GM18520 (cell line): ENCODE results near the gene R3HCC1L.

ENCODE experiments used
- ATAC-seq: cut with Tn5 transposase; IDR thresholded peaks from one replicate; pipeline ENCODE4 v1.9.1; 2021; ENCODE audit not compliant: unreplicated experiment

The R3HCC1L gene

DNA sequence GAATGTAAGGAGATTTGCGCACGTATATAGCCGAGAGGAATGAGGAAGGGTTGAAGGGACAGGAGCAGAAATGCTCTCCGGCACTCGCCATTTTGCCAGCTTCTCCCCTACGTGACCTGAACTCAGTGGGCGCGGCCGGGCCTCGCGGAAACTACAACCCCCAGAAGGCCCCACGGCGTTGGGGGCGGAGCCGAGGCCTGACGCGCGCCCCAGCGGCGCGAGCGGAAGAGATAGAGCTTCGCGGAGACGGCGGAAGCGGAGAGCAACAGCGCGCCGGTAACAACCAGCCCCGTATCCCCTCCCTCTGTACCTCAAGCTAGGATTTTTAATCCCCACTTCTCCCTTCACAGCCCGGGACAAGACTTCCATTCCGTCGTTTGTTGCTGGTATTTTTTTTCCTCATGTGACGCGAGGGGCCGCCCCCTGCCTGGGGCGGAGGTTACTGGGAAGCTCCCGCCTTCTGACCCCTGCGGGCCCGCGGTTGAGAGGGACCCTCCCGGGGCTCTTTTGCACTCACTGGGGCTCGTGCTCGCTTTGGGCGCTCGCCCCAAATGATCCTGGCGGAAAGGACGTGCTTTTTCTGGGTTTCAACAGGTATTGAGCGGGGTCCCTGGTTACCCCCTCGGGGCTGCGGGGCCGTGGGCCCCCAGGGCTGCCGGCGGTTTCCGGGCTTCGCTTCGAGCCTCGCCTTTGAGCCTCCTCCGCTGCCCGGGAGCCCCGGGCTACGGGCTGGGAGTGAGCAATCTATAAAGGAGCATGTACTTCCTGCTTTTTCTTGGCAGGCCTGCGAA, at the start of gene R3HCC1L:
R3HCC1L (plus strand) TSS at position 227 of the 791 bp plus-strand sequence. CDS start 73,458 bp downstream, outside the sequence.
- peak; percentile 76 for ATAC-seq

DNA sequence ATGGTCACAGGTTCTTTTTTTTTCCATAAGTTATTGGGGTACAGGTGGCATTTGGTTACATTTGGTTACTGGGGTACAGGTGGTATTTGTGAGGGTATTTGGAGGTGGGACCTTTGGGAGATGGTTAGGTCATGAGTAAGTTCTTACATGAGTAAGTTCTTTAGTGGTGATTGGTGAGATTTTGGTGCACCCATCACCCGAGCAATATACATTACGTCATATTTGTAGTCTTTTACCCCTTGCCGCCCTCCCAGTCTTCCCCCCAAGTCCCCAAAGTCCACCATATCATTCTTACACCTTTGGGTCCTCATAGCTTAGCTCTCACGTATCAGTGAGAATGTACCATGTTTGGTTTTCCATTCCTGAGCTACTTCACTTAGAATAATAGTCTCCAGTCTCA, 49.2 kb upstream of the R3HCC1L start:
- no peak for ATAC-seq

DNA sequence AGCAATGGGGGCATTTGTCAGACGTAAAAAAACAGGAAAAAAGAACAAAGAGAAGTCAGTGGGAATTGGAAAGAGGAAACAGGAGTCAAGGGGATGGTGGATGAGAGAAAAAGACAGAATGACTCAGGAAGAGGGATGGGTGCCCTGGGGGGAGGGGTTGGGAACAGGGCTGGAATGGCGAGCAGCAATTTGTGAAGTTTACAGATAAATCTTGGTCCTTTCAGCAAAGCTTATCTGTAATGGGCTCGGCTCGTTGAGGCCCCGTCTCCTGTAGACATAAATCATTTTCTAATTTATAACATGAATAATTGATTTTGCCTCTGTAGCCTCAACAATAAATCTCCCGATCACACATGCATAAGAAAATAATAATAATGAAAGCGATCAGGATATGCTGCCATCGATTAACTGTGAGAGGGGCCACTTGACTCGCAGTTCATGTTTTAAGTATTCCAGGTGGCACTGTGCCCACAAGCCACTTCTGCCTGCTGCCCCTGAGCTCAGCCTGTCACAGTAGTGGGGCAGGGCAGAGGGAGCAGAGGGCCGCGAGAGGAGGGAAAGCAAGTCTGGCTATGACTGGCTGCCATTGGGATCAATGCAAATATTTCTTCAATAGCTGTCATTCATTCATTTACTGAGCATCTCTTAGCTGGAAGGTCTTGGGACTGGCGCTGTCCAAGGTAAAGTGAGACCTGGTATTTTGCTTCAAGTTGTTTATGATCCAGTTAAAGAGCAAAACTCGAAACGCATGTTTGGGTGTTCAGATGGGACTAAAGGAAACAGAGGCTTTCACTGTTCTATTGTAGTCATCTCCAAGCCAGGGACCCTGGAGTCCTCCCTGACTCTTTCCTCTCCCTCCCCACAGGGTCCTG, 47.4 kb upstream of the R3HCC1L start:
- no peak for ATAC-seq

DNA sequence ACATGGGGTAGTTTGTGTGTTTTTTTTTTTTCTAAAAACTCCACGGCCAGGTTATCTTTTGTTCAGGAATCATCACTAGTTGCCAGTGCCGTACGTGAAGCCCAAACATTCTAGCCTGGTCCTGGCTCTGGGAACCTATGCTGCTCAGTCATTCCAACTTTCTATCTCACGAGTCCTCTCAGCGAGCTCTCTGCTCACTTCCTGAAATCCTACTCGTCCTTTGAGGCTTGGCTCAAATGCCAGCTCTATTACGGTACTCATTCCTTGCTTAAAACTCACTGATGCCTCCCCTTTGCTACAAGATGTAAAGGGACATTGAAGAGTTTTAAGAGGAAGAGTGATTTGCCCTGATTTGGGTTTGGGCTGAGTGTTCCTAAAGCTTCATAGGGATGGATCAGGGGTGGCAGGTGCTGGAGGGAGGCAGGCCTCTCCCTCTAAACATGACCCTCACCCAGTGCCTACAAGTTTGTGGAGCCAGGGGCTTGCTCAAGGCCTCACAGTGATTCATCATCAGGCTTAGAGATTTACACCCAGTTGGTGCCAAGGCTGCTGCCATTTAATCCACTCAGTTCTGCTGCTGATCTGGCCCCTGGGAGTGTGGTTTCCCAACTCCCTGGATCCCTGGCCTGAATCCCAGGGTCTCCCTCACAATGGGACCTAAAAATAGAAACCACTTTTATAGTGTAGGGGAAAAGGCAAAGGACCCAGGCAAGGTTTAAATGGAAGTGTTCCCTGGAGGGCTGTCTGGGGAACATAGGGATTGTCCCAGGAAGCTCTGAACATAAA, 46.1 kb upstream of the R3HCC1L start:
- ATAC-seq = no peak

DNA sequence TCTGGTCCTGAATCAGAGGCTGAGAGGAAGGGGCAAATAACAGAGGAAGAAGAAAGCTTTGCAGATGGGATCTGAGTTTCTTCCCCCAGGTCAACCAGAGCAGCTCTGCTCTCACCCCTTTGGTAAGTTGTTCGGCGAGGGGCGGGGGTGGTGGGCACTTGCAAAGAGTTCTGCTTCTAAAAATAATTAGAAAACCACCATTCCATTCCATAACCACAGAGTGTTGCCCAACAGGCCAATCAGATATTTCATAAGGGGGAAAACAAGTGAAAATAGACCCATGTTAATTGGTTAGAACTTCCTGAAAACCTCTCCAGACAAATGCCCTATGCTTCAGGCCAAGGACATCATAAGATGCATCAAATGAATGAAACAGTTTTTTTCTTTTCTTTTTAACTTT, 43.6 kb upstream of the R3HCC1L start:
- ATAC-seq = no peak

DNA sequence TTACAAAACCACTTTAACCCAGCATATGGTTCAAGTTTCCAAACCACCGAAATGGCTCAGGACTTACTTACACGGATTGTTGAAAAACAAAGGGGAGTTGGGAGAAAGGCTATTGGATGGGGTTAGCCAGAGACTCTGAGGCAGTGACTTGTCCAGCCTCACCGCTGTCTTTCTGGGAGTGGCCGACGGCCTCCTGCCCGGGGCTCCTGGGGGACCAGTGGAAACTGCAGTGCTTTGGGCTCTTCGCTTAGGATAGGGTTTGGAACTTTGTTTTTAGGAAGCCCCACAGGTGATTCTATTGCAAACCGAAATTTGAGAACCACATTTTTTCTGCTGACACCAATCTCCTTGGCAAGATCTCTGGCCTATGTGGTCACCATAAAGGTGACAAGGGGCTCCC, 38.1 kb upstream of the R3HCC1L start:
- no peak for ATAC-seq

DNA sequence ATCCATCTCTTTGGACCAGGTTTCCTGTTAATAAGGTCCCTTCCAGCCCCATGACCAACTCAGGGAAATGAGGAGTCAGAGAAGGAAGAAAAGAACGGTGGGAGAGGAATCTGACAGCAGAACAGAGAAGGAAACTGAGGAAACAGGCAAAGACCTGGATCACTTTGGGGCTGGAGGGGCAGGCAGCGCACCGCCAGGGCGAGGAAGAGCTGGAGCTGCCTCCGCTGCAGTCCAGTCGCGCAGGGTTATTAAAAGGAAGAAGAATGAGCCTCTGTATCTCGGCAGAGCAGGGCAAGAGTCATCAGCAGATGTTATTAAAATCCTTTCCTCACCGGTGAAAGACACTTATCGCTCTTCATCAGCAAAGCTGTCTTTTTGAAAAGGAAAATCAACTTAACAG, 37.7 kb upstream of the R3HCC1L start:
- no peak for ATAC-seq

DNA sequence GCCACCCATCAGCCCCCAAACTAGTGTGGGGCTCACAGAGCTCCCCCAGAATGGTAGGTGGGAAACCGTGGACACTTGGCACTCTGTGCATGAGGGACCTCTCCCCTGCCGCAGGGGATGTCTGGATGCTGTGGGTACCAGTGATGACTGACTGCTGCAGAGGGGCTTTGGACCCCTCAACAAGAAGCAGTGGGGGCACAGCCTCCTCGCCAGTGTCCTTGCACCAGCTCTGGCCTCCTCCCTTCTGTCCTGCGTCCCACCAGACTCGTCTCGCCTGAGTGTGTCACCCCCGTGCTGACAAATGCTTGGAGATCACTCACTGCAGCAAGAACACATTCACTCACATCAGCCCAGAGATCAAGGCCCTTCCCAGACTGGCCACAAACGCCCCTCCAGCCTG, 37.3 kb upstream of the R3HCC1L start:
- ATAC-seq = no peak

DNA sequence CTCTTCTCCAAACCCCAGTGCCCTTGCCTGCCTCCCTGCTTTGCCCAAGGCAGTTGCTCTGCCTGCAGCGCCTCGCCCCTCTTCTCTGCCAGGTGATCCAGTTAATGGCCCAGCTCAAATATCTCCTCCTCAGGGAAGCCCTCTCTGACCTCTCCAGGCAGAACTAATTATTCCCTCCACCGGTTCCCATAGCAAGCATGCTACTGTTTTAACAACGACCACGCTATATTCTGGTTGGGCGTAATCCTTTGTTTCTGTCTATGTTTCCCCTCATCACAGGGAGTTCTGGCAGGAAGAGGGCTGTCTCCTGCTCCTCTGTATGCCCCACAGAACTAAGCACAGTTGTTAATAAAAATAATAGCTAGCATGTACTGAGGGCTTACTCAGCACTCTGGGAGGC, 36.8 kb upstream of the R3HCC1L start:
- no peak for ATAC-seq

DNA sequence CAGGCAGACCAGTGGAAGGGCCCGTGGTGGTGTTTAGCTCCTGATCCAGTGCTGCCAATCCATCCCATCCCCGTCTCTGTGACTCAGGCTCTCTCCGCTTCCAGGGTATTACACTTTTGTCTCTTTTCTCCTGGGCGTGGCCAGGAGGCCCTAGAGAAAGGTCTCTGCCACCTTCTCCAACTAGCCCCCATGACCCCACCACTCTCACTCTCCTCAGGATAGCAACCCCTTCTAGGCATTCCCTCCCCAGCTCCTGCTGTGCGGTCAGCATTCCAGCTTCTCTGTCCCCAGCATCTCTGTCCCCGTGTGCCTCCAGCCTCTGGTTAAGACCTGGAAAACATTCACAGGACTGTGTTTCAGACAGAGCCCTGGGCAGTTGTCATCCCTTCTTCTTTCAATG, 36.2 kb upstream of the R3HCC1L start:
- no peak for ATAC-seq

DNA sequence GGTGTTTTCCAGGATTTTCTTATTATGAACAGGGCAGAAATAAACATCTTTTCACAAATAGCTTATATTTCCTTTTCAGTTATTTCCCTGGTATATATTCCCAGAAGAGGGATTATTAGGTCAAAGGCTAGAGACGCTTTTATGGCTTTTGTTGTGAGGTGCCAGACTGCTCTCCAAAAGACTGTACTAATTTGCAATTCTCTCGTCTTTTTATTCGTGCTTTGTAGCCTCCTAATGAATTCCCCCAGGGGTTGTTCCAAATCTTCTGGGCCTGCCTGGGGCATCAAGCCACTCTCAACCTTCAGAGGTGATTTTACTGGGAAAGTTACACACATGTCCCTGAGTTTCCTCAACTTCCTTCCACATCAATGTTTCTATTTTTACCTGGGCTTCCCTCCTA, 34.0 kb upstream of the R3HCC1L start:
- no peak for ATAC-seq

DNA sequence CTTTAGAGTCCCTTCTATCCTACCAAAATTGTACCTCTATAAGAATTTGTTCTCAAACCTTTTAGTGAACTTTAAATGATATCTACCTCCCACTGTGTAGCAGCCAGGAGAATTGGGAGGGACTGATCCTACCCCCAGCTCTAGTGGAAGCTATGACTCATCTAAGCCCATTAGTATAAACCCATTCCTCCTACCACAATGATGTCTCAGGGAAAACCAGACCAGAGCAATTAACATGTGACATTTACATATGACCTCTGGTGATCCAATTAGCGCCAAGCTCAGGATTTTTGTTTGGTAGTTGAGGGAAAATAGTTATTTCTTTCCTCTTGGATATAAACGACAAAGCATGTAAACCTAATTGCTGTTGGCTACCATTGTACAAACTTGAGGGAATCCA, 33.1 kb upstream of the R3HCC1L start:
- ATAC-seq = no peak

DNA sequence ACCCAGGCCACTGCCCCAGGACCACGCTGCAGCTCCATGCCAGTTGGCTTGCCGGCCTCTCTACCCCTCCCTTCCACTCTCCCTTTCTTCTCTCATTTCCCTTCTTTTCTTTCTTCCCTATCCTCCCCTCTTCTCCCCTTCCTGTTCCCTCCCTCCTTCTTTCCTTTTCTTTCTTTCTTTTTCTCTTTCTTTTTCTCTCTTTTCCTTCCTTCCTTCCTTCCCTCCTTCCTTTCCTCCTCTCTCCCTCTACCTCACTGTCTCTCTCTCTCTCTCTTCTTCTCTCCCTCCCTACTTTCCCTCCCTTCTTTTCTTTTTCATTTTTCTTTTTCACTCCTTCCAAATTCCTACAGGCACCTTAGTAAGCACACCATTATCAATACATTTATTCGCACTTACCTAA, 30.3 kb upstream of the R3HCC1L start:
- no peak for ATAC-seq

DNA sequence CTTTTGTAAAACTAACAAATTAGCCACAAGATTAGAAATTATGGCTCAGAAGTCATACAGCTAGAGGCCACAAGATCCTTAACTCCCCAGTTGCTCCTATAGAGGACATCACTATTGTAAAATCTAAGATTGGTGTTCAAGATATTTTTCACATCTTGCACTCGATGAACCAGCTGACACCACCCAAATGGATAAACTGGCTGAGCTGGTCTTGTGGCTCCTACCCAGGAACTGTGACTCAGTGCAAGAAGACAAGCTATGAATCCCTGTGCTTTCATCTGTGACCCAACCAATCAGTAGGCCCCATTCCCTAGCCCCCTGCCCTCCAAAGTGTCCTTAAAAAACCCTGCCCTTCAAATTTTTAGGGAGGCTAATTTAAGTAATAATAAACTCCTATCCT, 27.9 kb upstream of the R3HCC1L start:
- ATAC-seq = no peak

DNA sequence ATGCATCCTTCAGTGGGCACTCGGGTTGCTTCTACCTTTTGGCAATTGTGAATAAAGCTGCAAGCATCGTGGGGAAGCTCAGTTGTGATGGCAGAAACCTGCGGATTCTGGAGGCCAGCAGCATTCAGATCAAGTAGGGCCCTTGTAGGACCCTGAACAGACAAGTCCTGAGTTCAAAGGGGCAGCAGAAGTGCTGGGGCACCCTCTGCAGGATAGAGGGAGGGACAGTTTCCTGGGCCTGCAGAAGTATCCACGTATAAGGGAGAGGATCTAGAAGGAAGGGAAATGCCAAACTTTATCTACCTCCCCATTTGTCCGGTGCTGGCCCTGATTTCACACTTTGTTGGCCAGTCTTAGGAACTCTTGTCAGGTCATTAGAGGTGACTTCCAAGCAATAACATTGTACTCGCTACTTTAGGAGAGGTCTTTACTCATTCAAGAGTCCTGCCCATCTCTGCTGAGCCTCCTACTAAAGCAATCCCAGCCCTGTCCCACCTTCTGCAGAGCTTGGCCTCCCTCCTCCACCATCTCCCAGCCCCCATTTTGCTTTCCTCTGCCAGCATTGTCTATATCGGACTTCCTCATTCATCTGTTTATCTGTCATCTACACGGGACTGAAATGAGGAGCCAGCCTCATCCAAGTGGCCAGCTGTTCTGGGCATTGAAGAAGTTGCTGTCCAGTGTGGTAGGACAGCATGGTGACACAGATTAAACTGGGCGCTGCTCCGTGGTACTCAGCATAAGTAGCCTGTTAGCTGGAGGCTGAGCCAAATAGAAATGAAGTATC, 26.6 kb upstream of the R3HCC1L start:
- ATAC-seq = no peak

DNA sequence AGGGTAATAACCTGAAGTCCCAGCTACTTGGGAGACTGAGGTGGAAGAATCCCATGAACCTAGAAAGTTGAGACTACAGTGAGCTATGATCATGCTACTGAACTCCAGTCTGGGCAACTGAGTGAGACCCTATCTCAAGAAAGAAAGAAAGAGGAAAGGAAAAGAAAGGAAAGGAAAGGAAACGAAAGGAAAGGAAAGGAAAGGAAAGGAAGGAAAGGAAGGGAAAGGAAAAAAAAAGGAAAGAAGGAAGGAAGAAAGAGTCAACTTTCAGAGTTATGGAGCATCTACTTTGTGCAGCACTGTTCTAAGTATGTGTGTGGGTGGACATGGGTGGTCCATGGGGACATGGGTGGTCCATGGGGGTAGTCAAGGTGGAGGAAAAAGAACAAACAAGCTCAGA, 24.1 kb upstream of the R3HCC1L start:
- no peak for ATAC-seq

DNA sequence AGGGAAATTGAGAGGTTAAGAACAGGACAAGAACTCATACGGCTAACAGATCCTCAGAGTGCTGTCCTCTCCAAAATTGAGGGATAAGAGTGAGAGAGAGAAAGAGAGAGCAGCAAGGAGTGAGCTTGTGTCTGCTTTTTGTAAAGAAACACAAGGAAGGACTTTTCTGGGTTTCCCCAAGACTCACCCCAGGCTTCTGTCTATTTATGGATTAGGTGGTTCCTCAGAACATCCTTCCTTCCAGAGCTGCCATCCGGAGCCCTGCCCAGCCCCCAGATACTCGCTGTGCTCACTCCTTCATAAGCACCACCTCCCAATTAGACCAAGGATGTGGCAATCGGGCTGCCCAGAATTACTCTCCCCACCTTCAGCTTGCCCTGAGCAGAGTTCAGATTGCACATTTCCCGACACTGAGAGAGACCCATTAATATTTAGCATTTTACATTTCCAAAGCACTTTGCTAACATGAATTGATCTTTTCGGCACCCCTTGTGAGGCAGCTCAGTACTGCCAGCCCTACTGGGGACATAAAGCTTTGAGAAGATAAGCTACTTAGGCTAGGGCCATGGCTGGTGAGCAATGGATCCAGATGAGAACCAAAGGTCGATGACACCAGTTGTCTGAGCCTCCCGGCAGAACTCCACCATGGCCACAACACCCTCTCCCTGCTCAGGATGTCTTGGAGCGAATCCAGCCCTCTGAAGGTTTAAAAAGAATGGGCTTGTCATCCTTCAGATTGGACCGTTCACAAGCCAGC, 19.2 kb upstream of the R3HCC1L start:
- ATAC-seq = no peak

DNA sequence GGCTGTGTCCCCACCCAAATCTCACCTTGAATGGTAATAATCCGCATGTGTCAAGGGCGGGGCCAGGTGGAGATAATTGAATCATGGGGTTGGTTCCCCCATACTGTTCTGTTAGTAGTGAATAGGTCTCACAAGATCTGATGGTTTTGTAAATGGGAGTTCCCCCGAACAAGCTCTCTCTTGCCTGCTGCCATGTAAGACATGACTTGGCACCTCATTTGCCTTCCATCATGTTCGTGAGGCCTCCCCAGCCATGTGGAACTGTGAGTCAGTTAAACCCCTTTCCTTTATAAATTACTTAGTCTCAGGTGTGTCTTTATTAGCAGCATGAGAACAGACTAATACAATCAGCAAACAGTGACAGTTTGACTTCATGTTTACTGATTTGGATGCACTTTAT, 14.6 kb upstream of the R3HCC1L start:
- no peak for ATAC-seq

DNA sequence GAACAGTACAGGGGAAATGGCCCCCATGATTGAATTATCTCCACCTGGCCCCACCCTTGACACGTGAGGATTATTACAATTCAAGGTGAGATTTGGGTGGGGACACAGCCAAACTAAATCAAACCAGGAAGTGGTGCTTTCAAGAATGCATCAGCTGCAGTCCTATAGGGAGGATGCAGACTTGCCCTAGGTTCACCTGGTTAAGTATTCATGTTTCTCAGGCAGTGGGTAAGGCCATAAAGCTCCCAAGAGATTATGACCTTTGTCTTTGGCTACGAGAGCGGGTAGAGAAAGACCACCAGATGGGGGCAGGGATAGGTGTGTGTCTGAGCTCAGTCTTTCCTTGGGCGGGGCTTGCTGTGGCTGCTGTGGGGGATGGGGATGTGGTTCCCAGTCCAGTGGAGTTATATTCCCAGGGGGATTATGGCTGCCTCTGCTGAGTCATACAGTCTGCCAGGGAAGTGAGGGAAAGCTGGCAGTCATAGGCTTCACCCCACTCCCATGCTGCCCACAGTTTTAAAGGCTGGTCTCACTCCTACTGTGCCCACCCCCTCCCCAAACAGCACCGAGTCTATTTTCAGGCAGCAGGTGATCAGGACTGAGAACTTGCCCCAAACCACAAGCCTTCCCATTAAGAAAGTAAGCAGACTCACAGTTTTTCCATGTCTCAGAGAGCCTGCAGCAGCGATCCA, 8.4 kb upstream of the R3HCC1L start:
- no peak for ATAC-seq
